ENCODE results near the gene CGB2. TPM values are rescaled to one million over a fixed set of nuclear protein-coding genes. Genes with fewer than 3 reads are reported as not detected.
"Not testable (repeated sequence)": the region's sequence is repeated elsewhere in the genome, so short reads cannot be mapped to it uniquely, and the experiment has no call there.

CGB2 gene
- total RNA-seq, 1 donor from 2014 or later, result not detected

- not testable (repeated sequence) for DNase-seq (ENCODE audit: low read depth in 2 of 2)
Measured at GRCh38 chr19:49036815-49037214, 5.1 kb downstream of the CGB2 start, which contains the start of gene CGB1. TSS of gene CGB1 (minus strand) at chr19:49036895. CDS start at chr19:49036711, 184 bp downstream.

GRCh38 chr19:49038111-49038510 lies 6.4 kb downstream of the CGB2 start:
- not testable (repeated sequence) for DNase-seq (ENCODE audit: low read depth in 2 of 2)

DNA sequence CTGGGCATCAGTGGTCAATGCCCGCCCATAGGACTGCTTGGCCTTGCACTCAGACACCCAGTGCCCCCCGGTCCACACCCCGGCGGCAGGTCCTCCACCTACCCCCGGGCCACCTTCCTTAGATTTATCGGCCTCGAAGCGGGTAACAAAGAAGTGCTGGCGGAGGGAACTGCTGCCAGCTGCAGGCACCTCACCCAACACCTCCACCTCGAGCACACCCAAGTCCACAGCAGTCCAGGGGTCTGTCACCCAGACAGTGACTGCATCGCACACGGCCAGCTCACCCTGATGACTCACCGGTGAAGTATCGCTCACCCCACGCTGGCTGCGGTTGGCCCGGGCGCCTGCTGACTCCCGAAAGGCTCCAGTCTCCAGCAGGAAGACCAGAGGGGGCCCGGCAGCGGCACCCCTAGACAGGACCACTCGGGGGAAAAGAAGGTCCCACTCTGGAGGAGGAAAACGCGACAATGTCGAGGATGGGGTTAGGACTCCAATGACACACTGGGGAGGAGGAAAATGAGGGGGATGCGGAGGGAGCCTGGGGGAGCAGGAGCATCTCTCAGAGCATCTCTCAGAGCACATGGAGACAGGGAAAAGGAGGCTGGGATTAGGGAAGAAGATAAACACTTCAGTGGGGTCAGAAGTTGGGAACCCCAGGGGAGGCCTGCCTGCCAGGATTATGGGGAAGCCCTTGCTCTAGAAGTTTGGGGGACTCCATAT lies 7.0 kb downstream of the CGB2 start:
- not testable (repeated sequence) for DNase-seq (ENCODE audit: low read depth in 2 of 2)

DNA sequence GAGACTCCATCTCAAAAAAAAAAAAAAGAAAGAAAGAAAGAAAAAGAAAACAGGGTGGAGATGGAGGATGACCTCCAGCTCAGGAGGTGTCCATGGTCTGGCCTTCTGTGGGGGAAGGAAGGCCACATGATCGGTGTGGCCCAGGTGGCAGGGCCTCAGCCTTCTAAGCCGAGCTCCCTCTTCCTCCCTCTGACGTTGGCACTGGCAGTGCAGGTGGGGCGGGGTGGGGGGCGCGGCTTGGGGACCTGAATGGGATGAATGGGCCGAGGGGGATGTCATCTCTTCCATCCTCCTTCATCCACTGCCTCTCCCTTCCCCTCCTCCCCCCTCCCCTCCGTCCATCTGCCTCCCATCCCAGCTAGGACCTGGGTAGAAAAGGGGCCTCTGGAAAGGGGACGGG lies 8.0 kb downstream of the CGB2 start:
- not testable (repeated sequence) for DNase-seq (ENCODE audit: low read depth in 2 of 2)

DNA sequence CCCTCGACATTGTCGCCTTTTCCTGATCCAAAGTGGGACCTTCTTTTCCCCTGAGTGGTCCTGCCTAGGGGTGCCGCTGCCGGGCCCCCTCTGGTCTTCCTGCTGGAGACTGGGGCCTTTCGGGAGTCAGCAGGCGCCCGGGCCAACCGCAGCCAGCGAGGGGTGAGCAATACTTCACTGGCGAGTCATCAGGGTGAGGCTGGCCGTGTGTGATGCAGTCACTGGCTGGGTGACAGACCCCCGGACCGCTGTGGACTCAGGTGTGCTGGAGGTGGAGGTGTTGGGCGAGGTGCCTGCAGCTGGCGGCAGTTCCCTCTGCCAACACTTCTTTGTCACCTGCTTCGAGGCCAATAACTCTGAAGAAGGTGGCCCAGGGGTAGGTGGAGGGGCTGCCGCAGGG lies 10.5 kb downstream of the CGB2 start:
- DNase-seq (ENCODE audit: low read depth in 2 of 2), result no peak

GRCh38 chr19:49042666-49043065 lies 11.0 kb downstream of the CGB2 start:
- not testable (repeated sequence) for DNase-seq (ENCODE audit: low read depth in 2 of 2)

- not testable (repeated sequence) for DNase-seq (ENCODE audit: low read depth in 2 of 2)
Measured at GRCh38 chr19:49043548-49043947, 11.9 kb downstream of the CGB2 start, which contains the start of gene CGB5. TSS of gene CGB5 (plus strand) at chr19:49043848. CDS start at chr19:49044210, 362 bp downstream.

- DNase-seq (ENCODE audit: low read depth in 2 of 2), result not testable (repeated sequence)
Measured at GRCh38 chr19:49049011-49049410, 17.3 kb downstream of the CGB2 start, which contains the start of gene CGB8. TSS of gene CGB8 (minus strand) at chr19:49049111. CDS start at chr19:49048739, 372 bp downstream.

DNA sequence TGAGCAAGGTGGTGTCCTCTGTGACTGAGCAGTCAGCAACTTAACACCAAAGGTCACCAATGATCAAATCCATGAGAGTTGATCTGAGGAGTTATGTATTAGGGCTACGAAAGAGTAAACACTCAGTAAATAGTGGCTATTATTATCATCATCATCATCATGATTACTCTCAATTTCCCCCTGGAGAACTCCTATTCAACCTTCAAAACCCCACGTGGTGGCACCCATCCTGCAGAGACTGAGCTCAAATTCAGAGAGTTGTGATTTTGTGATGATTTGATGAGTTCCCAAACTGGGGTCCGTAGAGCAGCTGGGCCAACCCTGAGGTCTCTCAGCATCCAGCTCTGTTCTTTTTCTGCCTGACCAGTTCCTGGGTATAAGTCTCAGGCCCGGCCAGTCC lies 18.1 kb downstream of the CGB2 start:
- DNase-seq (ENCODE audit: low read depth in 2 of 2), result not testable (repeated sequence)

- not testable (repeated sequence) for DNase-seq (ENCODE audit: low read depth in 2 of 2)
Measured at GRCh38 chr19:49050376-49051033, 18.8 kb downstream of the CGB2 start.

DNA sequence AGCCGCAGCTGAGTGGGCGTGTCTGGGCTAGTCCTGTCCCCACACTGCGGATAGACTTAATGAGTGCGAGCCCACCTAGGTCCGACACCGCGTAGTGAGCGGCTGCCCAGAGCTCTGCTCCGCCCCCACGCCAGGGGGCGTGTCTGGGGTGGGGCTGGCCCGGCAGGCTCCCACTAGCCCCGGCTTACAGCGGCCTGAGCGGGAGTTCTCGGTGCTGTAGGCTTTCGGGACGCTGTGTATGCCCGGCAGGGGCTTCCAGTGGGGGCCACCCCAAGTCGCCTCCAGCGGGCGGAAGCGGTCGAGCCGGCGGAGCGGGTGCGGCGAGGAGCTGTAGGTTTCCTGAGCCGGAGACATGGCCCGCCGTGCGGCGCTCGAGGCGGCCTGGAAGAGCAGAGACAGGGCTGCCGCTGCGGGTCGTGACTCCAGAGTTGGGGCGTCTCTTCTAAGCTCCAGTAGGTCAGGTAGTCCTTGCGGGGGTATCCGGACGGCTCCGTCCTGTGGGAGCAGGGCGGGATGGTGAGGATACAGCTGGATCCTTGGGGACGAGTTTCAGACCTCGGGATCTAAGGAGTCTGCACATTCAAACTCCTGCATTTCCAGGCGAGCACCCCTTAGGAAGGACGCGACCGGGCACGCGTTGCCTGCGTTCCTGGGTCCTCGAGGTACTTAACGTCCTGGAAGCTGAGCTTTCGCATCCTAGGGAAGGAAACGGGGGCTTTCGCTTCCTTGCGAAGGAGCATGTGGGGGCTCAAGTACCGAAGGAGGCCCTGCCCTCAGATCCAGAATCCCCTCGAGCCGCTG lies 24.6 kb downstream of the CGB2 start:
- peak in 1 of 2 donors; percentile 56 for DNase-seq (ENCODE audit: low read depth in 2 of 2)

- DNase-seq (ENCODE audit: low read depth in 2 of 2), result not testable (repeated sequence)
Measured at GRCh38 chr19:49056902-49057596, 25.4 kb downstream of the CGB2 start.

GRCh38 chr19:49057636-49058234 lies 26.0 kb downstream of the CGB2 start, which contains the start of gene CGB7:
TSS of gene CGB7 (minus strand) at chr19:49057749. CDS start at chr19:49055375, 2,374 bp downstream.
- DNase-seq (ENCODE audit: low read depth in 2 of 2), result peak in 1 of 2 donors; percentile 43

DNA sequence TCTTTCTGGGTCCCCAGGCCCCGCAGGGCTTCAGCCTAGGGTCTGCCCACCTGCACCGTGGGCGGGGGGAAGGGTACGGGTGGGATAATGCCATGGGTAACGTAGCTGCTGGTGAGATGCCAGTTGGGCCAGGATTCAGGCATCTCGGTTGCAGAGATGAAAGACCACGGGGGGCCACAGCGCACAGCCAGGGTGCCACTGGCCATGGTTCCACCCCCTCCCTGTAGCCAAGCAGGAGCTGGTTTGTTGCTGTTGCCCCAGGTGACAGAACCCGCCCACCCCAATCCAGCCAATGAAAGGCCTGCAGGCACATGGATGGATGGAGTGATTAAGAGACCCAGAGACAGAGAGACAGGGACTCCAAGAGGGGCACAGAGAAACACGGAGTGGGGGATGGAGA lies 26.9 kb downstream of the CGB2 start:
- DNase-seq (ENCODE audit: low read depth in 2 of 2), result no peak

- DNase-seq (ENCODE audit: low read depth in 2 of 2), result no peak
Measured at GRCh38 chr19:49059053-49059452, 27.4 kb downstream of the CGB2 start.

- DNase-seq (ENCODE audit: low read depth in 2 of 2), result no peak
Measured at GRCh38 chr19:49061000-49061399, 29.3 kb downstream of the CGB2 start.

GRCh38 chr19:49061445-49061844 lies 29.8 kb downstream of the CGB2 start:
- DNase-seq (ENCODE audit: low read depth in 2 of 2), result no peak

DNA sequence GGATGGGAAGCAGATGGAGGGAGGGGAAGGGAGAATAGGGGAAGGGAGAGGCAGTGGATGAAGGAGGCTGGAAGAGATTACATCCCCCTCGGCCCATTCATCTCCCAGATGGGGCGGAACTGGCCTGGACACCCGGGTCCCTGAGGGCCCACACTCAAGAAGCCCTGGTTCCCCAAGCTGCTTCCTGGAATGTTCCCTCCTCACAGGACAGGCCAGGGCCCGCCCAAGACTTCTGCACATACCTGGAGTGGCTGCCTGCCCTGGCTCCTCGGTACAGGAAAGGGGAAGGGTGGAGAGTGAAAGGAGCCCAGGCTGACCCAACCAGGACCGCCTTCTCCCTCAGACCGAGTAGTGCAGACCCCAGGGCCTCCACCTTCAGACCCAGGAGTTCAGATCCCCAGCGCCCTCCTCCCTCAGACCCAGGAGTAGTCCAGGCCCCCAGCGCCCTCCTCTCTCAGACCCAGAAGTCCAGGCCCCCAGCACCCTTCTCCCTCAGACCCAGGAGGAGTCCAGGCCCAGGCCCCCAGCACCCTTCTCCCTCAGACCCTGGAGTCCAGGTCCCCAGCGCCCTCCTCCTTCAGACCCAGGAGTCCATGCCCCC lies 32.4 kb downstream of the CGB2 start:
- DNase-seq (ENCODE audit: low read depth in 2 of 2), result no peak

DNA sequence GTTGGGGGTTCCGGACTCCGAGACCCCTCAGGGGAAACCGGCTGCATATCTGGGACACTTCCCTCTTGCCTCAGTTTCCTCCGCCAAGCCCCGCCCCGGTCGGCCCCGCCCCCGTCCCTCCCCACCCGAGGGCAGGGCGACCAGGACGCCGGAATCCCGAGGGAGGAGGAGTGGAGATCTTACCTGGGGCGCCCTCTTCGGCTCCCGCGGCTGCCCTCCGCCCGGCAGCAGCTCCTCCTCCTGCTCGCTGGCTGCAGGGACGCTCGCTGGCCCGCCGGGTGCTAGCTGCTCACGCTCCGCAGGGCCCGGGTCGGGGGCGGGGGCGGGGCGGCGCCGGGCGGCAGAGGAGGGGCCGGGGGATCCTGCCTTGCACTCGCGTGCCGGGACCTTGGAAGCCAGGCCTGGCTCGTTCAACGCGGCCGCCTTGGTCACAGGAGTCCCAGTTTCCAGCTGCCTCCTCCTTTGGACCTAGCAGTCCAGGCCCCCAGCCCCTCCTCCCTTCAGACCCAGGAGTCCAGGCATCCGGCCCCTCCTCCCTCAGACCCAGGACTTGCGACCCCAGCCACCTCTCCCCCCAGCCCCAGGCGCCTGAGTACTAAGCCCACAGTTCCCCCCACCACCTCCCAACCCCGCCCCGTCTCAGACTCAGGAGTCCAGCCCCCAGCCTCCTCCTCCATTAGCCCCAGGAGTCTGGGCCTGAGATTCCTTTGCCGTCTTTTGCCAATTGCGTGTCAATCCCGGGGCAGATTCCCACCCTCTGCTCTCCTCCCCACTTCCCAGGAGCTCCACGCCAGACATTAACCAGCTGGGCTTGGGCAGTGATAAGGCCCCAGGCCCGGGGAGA lies 33.3 kb downstream of the CGB2 start, which contains the start of gene NTF4:
Gene NTF4 (minus strand): TSS at position 51 of the 844 bp plus-strand sequence. CDS start 2,821 bp downstream, outside the sequence.
- DNase-seq (ENCODE audit: low read depth in 2 of 2), result no peak

All from dermis microvascular lymphatic vessel endothelial cell (primary cell).